Lung (tissue), 12 donors: ENCODE data around the gene LAMP5. TPM values are rescaled to one million over a fixed set of nuclear protein-coding genes. Genes with fewer than 3 reads are reported as not detected.

Experiments used
- ATAC-seq: fragments of 200-7000 bp; cut with Tn5 transposase; one replicate; pipeline ENCODE4 v1.9.1; 2020; ENCODE audit warnings: moderate number of reproducible peaks; ENCODE audit not compliant: insufficient read depth, low FRiP score
- DNase-seq, 3 donors: peaks; one replicate each; pipeline ENCODE4 v3.0.0-alpha.2; 2013 to 2017
- H3K27ac ChIP-seq, 2 donors: one replicate each; pipeline ENCODE4 v1.5.1; 2013; ENCODE audit warnings: mild to moderate bottlenecking in 2 of 2, moderate library complexity in 2 of 2, control low read depth in 1 of 2, inconsistent platforms in 1 of 2, low read depth in 1 of 2, low read length in 1 of 2
- H3K27me3 ChIP-seq, 3 donors: one replicate each; pipeline ENCODE4 v1.5.1; 2013; ENCODE audit warnings: low read length in 2 of 3; ENCODE audit not compliant: control insufficient read depth in 3 of 3, insufficient read depth in 3 of 3
- H3K36me3 ChIP-seq, 4 donors: one replicate each; pipeline ENCODE4 v1.5.1; 2013; ENCODE audit warnings: low read length in 4 of 4, mild to moderate bottlenecking in 1 of 4, moderate library complexity in 1 of 4; ENCODE audit not compliant: control insufficient read depth in 4 of 4, insufficient read depth in 4 of 4
- H3K4me1 ChIP-seq, 5 donors: one replicate each; pipeline ENCODE4 v1.5.1; 2013; ENCODE audit warnings: low read length in 5 of 5, mild to moderate bottlenecking in 2 of 5, moderate library complexity in 1 of 5; ENCODE audit not compliant: control insufficient read depth in 5 of 5, insufficient read depth in 5 of 5
- H3K4me3 ChIP-seq: one replicate; pipeline ENCODE4 v1.5.1; 2013; ENCODE audit warnings: mild to moderate bottlenecking, control low read depth, moderate library complexity
- H3K9ac ChIP-seq, 2 donors: one replicate each; pipeline ENCODE4 v1.5.1; 2013; ENCODE audit warnings: low read length in 2 of 2, control low read depth in 1 of 2; ENCODE audit not compliant: insufficient read depth in 1 of 2
- H3K9me3 ChIP-seq, 4 donors: one replicate each; pipeline ENCODE4 v1.5.1; 2013; ENCODE audit warnings: low read length in 3 of 4, mild to moderate bottlenecking in 1 of 4, moderate library complexity in 1 of 4; ENCODE audit not compliant: control insufficient read depth in 4 of 4, insufficient read depth in 3 of 4
- WGBS, 2 donors: extraction: QIAGEN DNeasy Blood & Tissue Kit; methylation state at CpG; one replicate each; pipeline ENCODE4 v1.1.7; 2013; 5-methylcytosine and 5-hydroxymethylcytosine counted together
- polyA plus RNA-seq, 2 donors: library from polyadenylated mRNA; stranded (reverse); fragments of 200-250 nt; gene quantifications; one replicate each; pipeline ENCODE4 v1.2.1, GENCODE V29; 2013
- total RNA-seq, 2 donors: library from RNA; depleted of rRNA in 1 of 2; stranded (reverse); fragments of >200 nt in 1 of 2; gene quantifications; one replicate each; pipeline ENCODE4 v1.2.1, GENCODE V29; 2014 to 2021
- TF ChIP-seq, protein P1 (sequence below): IDR thresholded peaks from 2 replicates; pipeline ENCODE4 v1.5.1; 2012; ENCODE audit warnings: mild to moderate bottlenecking; ENCODE audit errors: control extremely low read depth, extremely low read depth
- donor health status: control.
- donor health status: control.
- donor health status: Bipolar disorder and iron deficiency.
- donor health status: healthy.
- donor health status: DM: yes; HTN: yes; CAD: no.

LAMP5 gene
- total and polyA plus RNA-seq, 4 donors = 0.06 to 3.3 (median 0.23) TPM

DNA sequence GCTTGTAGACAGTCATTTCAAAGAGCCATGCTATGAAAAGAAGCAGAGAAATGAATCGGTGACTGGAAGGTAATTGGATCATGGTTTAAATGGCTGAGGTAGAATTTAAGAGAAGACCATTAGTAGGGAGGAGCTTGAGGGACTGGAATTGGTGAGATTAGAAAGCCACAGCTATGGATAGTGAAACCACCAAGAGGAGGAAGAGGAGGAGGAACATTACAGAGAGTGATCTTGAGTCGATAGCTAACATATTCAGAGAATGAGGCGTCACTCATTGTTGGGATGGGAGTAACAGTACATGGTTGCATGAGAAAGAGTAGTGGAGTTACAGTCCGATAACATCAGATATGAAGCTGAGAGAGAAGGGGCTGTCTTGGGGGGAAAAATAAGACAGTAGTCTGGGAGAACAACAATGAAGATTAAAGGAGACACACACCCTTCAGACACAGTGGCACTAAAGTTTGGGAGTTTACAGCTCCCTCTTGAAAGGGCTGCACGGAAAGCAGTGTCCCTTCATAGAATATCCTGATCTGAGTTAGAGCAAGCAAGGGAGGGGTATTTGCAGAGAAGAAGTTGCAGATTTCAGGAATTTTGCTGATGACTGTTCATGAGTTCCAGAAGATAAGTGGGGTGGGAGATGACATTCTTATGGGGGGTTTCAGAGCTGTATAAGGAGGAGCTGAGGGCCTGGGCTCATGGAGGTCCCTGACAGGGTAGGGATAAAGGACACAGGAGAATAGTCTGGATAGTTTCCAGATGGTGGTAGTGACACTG, 15.1 kb upstream of the LAMP5 start:
- H3K4me3 ChIP-seq = no peak overlapping the region
- peaks cover 0 to 2% (median 0%) of the 10 kb centered on the region in 4 donors for H3K9me3 ChIP-seq
- H3K27ac ChIP-seq = no peak overlapping the region
- DNase-seq (no peak), ATAC-seq (no peak)
- WGBS, 2 donors = 87 to 88% methylated on average over 5 of the region's 5 CpGs
- H3K4me1 ChIP-seq = peaks cover 0 to 12% (median 0%) of the 10 kb centered on the region in 5 donors
- H3K9ac ChIP-seq = no peak overlapping the region
- H3K36me3 ChIP-seq = no peaks in the 10 kb centered on the region
- peaks cover 0 to 6% (median 0%) of the 10 kb centered on the region in 3 donors for H3K27me3 ChIP-seq
- TF ChIP-seq, protein P1, sequence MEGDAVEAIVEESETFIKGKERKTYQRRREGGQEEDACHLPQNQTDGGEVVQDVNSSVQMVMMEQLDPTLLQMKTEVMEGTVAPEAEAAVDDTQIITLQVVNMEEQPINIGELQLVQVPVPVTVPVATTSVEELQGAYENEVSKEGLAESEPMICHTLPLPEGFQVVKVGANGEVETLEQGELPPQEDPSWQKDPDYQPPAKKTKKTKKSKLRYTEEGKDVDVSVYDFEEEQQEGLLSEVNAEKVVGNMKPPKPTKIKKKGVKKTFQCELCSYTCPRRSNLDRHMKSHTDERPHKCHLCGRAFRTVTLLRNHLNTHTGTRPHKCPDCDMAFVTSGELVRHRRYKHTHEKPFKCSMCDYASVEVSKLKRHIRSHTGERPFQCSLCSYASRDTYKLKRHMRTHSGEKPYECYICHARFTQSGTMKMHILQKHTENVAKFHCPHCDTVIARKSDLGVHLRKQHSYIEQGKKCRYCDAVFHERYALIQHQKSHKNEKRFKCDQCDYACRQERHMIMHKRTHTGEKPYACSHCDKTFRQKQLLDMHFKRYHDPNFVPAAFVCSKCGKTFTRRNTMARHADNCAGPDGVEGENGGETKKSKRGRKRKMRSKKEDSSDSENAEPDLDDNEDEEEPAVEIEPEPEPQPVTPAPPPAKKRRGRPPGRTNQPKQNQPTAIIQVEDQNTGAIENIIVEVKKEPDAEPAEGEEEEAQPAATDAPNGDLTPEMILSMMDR = no peak

DNA sequence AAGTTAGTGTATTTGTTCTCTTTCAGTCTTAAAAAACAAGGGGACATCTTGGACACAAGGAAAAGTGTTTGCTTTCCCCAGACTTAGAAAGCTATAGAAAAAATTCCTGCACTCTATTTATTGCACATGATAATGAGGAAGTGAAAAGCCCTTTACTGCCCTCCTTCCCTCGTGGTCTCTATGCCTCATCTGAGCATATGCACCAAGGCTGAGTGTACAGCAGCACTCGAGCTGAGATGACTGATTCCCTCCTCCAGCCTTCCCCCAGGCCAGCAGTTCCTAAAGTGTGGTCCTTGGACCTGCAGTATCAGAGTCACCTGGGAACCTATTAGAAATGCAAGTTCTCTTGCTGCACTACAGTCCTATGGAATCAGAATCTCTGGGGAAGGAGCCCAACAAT, 14.3 kb upstream of the LAMP5 start:
- TF ChIP-seq, protein P1 = no peak
- Histone ChIP-seq H3K4me1 (peaks cover 0 to 10% (median 0%) of the 10 kb centered on the region in 5 donors), H3K27me3 (peaks cover 2 to 10% (median 5%) of the 10 kb centered on the region in 3 donors), H3K9ac (no peak overlapping the region), H3K9me3 (peaks cover 0 to 2% (median 0%) of the 10 kb centered on the region in 4 donors), H3K4me3 (no peak overlapping the region), H3K27ac (no peak overlapping the region), H3K36me3 (no peaks in the 10 kb centered on the region)
- DNase-seq (peak in 1 of 3 donors; percentile 24), ATAC-seq (no peak)
- WGBS, 2 donors = 20 to 34% methylated on average over 2 of the region's 2 CpGs

DNA sequence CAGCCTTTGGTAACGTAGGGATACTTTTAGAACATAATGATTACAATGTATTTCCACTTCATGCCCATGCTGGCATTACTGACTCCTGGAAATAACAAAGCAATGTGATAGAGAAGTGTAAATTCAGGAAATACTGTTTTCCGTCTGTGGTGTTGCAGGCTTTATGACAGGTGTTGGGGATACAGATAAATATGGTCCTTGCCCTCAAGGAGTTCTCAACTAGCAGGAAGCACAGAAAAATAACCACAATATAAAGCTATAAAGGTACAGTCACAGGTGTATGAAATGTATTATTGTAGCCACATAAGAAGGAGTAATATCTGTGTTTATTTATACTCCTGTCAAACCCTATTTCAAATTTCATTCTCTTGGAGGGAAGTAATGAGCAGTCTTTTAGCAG, 12.9 kb upstream of the LAMP5 start:
- Histone ChIP-seq H3K27me3 (peaks cover 5 to 24% (median 18%) of the 10 kb centered on the region in 3 donors), H3K9me3 (peaks cover 0 to 5% (median 0%) of the 10 kb centered on the region in 4 donors), H3K9ac (no peak overlapping the region), H3K36me3 (no peaks in the 10 kb centered on the region), H3K4me1 (peaks cover 0 to 8% (median 0%) of the 10 kb centered on the region in 5 donors), H3K4me3 (no peak overlapping the region), H3K27ac (no peak overlapping the region)
- ATAC-seq (no peak), DNase-seq (no peak)
- TF ChIP-seq, protein P1 = no peak
- WGBS, 2 donors = 60 to 68% methylated on average over 2 of the region's 2 CpGs
